Measurements from ENCODE around the gene GNG4. TPM values are rescaled to one million over a fixed set of nuclear protein-coding genes. Genes with fewer than 3 reads are reported as not detected.

Gene GNG4
- total and polyA plus RNA-seq, 11 donors: 0.06 to 0.07 TPM; not detected in 9

GRCh38 chr1:235675152-235675890 is 25.7 kb upstream of the GNG4 start:
- DNase-seq: no peak
- Histone ChIP-seq H3K27ac (no peak overlapping the region), H3K4me3 (no peak overlapping the region), H3K36me3 (peaks cover 0 to 87% (median 57%) of the 10 kb centered on the region in 9 donors), H3K9me3 (peaks cover 0 to 45% (median 16%) of the 10 kb centered on the region in 12 donors), H3K27me3 (no peaks in the 10 kb centered on the region), H3K4me1 (no peaks in the 10 kb centered on the region)
- ATAC-seq: no peak
- 92 to 97% (median 95%) methylated on average over 10 of the region's 10 CpGs for WGBS, 4 donors
- TF ChIP-seq POLR2A (IDR thresholded peaks at IDR 0.05): no peak
- TF ChIP-seq, protein P1, sequence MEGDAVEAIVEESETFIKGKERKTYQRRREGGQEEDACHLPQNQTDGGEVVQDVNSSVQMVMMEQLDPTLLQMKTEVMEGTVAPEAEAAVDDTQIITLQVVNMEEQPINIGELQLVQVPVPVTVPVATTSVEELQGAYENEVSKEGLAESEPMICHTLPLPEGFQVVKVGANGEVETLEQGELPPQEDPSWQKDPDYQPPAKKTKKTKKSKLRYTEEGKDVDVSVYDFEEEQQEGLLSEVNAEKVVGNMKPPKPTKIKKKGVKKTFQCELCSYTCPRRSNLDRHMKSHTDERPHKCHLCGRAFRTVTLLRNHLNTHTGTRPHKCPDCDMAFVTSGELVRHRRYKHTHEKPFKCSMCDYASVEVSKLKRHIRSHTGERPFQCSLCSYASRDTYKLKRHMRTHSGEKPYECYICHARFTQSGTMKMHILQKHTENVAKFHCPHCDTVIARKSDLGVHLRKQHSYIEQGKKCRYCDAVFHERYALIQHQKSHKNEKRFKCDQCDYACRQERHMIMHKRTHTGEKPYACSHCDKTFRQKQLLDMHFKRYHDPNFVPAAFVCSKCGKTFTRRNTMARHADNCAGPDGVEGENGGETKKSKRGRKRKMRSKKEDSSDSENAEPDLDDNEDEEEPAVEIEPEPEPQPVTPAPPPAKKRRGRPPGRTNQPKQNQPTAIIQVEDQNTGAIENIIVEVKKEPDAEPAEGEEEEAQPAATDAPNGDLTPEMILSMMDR (IDR thresholded peaks at IDR 0.05): no peak
- intact Hi-C loops (cut with DNase I): no loop called here

DNA sequence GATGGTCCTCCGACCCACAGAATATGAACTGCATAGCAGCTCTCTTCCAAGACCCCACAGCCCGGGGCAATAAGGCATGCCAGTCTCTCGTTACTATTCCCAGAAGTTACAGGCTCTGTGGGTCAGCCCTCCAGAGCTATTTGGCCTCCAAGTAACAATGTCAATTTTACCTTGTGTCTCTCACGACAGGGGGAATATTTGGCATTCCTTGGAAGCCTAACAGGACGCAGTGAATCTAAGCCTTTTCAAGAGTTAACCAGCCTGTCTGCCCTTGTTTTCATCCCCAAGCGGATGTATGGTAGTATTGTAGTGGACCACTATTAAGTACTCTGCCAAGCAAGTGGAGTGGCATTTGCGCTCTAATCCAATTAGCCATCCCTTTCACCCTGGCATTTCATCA is 24.4 kb upstream of the GNG4 start:
- no peaks in the 10 kb centered on the region for H3K27me3 ChIP-seq
- peaks cover 0 to 91% (median 55%) of the 10 kb centered on the region in 9 donors for H3K36me3 ChIP-seq
- 69 to 78% (median 72%) methylated on average over 7 of the region's 7 CpGs for WGBS, 4 donors
- DNase-seq (no peak), ATAC-seq (no peak)
- intact Hi-C loops (cut with DNase I): no loop called here
- no peak overlapping the region for H3K27ac ChIP-seq
- no peak for TF ChIP-seq POLR2A (IDR thresholded peaks at IDR 0.05)
- TF ChIP-seq, protein P1 (IDR thresholded peaks at IDR 0.05): no peak
- no peaks in the 10 kb centered on the region for H3K4me1 ChIP-seq
- no peak overlapping the region for H3K4me3 ChIP-seq
- peaks cover 2 to 57% (median 23%) of the 10 kb centered on the region in 12 donors for H3K9me3 ChIP-seq

DNA sequence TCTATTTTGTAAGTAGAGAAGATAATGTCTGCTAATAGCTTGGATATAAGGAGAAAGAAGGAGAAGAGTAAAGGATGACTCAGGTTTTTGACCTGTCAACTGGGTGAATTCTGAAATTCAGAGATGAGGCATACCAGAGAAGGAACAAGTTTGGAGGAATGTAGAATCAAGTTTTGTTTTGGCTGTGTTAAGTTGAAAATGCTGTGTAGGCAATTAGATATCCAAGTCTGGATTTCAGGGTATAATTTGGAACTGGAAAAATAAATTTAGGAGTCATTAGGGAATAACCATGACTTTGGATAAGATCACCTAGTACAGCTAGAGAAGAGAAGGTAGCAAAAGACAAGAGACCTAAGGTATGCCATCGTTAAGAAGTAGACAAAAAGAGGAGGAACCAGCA is 22.4 kb upstream of the GNG4 start:
- DNase-seq: no peak
- H3K9me3 ChIP-seq: peaks cover 2 to 57% (median 23%) of the 10 kb centered on the region in 12 donors
- no peak overlapping the region for H3K27ac ChIP-seq
- TF ChIP-seq POLR2A (IDR thresholded peaks at IDR 0.05): no peak
- TF ChIP-seq, protein P1 (IDR thresholded peaks at IDR 0.05): no peak
- intact Hi-C loops (cut with DNase I): no loop called here
- H3K4me1 ChIP-seq: no peaks in the 10 kb centered on the region
- no peak for ATAC-seq
- H3K27me3 ChIP-seq: no peaks in the 10 kb centered on the region
- 92 to 98% (median 97%) methylated on average over 1 of the region's 1 CpG for WGBS, 4 donors
- no peak overlapping the region for H3K4me3 ChIP-seq
- peaks cover 0 to 94% (median 54%) of the 10 kb centered on the region in 9 donors for H3K36me3 ChIP-seq

- DNase-seq (no peak), ATAC-seq (no peak)
- no peak overlapping the region for H3K4me3 ChIP-seq
- H3K27me3 ChIP-seq: no peaks in the 10 kb centered on the region
- H3K9me3 ChIP-seq: peaks cover 2 to 48% (median 23%) of the 10 kb centered on the region in 12 donors
- 94 to 98% (median 96%) methylated on average over 8 of the region's 8 CpGs for WGBS, 4 donors
- TF ChIP-seq, protein P1 (IDR thresholded peaks at IDR 0.05): no peak
- no peak for TF ChIP-seq POLR2A (IDR thresholded peaks at IDR 0.05)
- H3K36me3 ChIP-seq: peaks cover 0 to 77% (median 37%) of the 10 kb centered on the region in 9 donors
- no peaks in the 10 kb centered on the region for H3K4me1 ChIP-seq
- intact Hi-C loops (cut with DNase I): no loop called here
- H3K27ac ChIP-seq: no peak overlapping the region
Observed at GRCh38 chr1:235670157-235670776, 20.7 kb upstream of the GNG4 start.

Measured in heart left ventricle (tissue), 16 donors.